Stimulated activated CD4-positive, alpha-beta T cell treated with anti-CD3 and anti-CD28 coated beads, Interleukin-12 subunit alpha, Interleukin-12 subunit beta, amount 100 ng/mL, for 24 hours (primary cell): ENCODE results near the gene RNF25.

Experiments
- DNase-seq, 2 experiments: peaks; one replicate each; pipeline ENCODE4 v3.0.0-alpha.2; 2020; ENCODE audit warnings: low read depth in 2 of 2

The RNF25 gene

DNA sequence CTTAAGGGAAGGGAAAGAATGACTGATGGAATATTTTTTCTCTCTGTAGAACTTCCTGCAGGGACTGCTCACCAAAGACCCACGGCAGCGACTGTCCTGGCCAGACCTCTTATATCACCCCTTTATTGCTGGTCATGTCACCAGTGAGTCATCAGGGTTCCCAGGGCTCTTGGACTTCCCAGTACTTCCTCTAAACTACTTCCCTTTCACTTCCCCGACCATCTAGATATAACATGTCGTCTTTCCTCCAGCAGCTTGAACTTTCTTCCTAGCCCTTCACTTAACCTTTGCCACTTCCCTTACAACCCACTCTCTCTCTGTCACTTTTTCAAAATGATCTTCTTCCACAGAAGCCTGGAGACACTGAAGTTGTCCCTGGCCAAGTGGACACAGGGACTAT, 7.3 kb upstream of the RNF25 start:
- DNase-seq, result no peak

DNA sequence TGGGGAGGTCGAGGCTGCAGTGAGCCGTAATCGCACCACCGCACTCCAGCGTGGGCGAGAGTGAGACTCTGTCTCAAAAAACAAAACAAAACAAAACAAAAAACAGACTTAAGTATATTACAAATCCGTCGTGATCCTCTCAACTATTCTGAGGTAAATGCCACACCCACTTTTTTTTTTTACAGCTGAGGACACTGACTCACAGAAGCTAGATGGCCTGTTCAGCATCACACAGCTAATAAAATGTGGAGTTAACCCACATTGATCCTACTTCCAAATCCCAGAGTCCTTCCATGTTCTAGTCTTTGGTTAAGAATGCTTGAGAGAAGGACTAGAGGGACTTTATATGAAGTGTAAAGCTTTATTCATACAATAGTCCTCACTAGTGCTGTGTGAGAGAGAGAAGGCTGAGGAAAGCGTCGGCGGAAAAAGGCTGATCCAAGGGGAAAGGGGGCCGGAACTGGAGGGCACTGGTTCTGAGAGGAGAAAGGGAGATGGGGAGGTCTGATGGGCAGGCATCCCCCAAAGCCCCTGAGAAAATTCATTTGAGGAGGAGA, 627 bp downstream of the RNF25 start:
- no peak for DNase-seq

DNA sequence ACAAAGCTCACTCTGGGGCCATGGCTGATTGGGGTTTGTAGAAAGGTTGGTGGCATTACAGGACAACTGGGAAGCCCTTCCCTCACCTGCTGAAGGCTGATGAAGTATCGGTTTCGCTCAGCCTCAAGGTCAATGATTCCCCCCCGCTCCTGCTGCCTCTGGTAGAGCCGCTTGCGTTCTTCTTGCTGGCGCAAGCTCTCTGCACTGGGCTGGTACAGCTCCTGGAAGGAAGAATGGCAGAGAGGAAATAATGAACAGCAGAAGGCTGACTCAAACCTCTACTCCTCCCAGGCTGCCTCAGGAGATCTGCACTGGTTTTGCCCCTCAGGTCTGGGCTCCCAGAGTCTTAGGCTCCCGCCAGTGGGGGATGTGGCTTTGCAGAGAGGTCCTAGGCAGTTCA, 7.1 kb downstream of the RNF25 start:
- DNase-seq, result no peak

DNA sequence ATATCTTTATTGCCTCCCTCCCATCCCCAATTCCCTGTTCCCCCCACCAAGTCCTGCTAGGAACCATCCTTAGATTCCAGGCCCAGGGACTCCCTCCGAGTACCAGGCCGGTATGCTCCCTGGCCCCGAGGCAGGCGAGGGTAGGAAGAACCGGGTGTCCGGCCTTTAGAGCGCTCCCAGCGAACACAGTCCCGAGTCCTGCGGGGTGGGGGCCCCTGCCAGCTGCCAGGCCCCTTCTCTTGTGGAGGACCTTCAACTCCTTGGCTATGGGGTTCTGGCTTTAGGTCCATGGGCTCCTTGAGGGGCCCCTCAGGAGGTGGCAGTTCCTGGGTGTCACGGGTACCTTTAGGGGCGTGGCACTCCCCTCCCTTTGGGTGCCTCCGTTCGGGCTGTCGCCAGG, 7.9 kb downstream of the RNF25 start:
- no peak for DNase-seq

DNA sequence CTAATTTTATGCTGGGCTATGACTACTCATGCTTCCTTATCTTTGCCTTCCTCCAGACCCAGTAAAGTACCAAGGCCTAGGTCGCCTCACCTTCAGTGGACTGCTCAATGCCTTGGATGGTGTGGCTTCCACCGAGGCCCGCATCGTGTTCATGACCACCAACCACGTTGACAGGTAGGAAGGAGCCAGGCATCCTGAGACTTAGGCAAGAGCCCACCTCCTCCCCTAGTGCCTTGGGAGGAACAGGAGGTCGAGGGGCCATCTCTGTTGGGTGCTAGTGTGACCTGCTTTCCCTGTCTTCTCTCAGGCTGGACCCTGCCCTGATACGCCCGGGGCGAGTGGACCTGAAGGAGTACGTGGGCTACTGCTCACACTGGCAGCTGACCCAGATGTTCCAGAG, 9.0 kb downstream of the RNF25 start:
- no peak for DNase-seq

DNA sequence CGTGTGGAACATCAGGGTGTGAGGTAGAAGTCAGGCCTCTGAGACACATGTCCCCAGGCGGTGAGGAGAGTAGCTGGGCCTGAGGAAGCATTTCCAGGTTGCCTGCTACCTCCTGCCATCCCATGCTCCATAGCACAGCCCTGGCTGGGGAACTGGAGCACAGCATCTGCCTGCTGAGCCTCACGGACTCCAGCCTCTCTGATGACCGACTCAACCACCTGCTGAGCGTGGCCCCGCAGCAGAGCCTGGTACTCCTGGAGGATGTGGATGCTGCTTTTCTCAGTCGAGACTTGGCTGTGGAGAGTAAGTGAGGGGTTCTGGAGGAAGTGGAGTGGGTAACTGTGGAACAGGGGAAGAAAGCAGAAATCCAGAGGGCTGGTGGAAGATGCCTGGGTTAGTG, 9.4 kb downstream of the RNF25 start:
- DNase-seq, result no peak

DNA sequence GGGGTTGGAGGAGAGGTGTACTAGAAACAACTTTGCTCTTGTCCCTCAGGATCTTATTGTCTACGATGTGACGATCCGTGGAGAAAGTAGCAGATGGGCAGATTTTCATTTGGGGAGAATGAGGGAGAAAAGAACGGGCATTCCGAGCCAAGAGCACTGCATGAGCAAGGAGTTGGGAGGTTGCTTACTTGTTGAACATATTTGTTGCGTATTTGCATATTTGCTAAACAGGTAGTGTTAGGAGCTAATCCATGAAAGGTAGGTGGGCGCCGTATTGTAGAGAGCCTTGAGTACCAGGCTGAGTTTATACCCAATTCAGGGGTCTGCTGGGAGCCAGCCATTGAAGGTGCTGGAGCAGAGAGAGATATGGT, 11.8 kb downstream of the RNF25 start:
- no peak for DNase-seq

DNA sequence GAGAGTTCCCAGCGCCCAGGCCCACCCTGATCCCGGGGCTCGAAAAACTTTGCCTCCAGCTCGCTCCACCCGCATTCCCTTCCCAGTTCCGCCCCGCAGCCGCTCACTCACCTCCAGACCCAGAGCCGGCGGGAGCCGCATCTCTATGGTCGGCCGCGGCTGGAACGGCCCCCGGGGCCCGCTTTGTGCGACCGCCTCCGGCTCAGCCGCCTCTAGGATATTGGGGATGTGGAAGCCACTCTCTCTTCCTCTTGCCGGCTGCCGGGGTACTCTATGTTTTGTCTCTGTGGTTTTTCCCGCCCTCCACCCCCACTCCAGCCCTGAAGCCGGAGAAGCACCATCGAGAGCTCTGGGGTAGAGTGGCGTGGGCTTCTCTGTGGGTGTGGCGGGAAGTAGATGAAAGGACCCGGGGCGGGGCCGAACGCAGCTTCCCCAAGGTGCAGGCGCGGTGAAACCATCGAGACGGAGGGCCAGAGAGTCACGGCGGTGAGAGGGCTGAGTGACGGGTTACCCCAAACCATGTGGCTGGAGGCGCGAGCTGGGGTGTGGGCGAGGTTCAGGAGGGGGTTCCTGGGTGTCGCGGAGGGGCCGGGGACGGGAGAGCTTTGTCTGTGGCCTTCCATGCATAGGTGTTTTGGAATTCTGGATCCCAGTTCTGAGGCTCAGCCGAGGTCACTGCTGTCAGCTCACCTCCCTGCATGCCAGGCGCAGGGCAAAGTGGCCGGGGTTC, 12.4 kb downstream of the RNF25 start, which contains the start of the genes BCS1L and ZNF142:
Gene BCS1L, plus strand, starts transcription at position 426 of the 730 bp plus-strand sequence. CDS start 1,305 bp downstream, outside the sequence.
Gene ZNF142, minus strand, starts transcription at position 366 of the 730 bp plus-strand sequence. CDS start 3,194 bp downstream, outside the sequence.
- peak; percentile 92 to 96 for DNase-seq

DNA sequence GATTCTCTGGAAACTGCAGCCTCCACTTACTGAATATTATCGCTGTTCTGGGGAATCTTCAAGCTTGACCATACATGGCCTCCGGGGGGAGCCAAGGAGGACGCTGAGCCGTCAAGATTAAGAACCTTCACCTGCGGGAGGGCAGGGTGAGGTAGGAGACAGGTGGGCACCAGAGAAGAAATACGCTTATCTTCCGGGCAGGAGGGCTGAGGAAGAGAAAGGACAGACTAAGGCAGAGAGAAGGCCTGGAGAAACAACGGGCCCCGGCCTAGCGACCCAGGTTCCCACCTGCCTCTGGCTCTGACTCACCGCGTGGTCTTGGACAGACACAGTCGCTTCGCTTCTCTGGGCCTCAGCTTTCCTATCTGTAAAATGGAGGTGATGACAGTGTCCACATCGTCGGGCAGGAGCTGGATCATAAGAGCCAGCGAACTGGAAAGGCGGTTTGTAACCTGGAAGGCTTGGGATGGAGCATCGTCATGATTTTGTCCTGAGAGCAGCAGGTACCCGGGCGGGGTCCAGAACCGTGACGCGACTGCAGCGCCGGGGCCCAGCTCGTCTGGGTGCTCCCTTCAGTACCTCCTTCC, 13.0 kb downstream of the RNF25 start:
- peak; percentile 19 to 38 for DNase-seq

DNA sequence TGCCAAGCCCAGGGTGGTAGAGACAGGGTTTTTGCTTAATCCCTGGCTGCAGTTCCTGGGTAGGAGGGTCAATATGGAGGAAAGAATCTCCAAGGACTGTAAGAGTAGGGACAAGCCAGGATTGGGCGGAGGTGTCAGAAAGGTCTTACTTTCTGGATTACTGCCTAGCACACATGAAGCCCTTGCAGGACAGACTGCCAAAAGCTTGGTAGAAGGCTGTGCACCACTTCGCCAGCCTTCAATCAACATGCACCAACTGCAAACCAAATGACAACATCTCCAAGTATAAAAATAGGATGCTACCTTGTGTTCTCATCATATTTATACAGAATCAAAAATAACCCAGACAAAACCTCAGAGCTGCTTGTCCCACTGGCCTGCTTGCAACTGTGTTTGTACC, 16.1 kb downstream of the RNF25 start:
- no peak for DNase-seq

DNA sequence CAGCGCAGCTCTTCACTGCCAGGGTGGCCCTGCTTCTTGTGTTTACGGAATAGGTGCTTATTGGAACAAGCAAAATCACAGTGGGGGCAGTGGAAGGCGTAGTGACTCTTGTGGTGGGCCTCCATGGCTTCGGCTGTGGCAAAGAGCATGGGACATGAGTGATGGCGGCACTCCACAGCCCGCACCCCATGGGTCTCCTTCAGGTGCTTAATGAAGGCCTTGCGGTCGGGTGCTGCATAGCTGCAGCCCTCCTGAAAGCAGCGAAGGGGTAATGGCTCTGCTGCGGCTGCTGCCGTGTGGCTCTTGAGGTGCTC, 23.1 kb downstream of the RNF25 start:
- no peak for DNase-seq

DNA sequence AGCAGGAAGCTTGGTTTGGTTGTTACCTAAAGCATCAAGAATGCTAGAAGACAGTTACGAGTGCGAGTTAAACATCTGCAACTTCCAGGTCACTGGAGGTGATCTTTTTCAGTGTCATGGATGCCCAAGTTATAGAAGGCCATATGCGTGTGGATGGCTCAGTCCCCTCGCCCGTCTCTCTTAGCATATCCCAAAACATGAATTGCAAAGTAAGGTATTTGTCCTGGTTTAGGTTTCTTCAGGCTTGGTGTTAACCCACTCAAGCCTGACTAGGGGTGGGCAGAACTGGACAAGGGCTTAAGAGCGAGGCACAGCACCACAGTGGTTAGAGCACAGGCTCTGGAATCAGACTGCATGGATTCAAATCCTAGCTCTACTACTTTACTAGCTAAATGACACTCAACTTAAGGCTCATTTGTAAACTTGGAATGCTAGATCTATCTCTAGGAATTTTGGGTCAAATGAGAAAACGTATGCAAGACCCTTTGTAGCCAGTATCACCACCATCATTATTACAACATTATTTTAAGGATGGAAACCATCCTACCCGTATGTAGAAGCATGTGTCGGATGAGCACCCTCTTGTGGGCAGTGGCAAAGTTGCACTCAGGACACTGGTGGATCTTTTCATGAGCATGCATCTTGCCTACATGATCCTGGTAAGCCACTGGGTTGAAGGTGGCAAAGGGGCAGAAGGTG, 23.6 kb downstream of the RNF25 start:
- DNase-seq, result peak in 1 of 2 experiments; percentile 48

DNA sequence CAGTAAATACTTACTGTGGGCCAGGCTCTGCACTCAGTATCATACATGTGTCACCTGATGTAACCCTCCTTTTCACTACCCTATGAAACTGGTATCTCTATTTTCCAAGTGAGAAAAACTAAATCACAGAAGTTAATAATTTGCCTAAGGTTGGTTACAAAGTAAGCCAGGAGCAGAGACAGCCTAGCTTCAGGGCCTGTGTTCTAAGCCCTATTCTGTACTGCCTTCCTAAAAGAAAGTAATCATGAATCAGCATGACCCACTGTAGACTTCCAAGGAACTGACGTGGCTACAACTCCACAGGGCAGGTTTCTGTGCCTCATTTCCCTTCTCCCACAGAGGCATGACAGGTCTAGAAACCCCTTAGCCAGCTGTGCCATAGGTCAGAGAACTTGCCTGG, 26.7 kb downstream of the RNF25 start:
- no peak for DNase-seq

DNA sequence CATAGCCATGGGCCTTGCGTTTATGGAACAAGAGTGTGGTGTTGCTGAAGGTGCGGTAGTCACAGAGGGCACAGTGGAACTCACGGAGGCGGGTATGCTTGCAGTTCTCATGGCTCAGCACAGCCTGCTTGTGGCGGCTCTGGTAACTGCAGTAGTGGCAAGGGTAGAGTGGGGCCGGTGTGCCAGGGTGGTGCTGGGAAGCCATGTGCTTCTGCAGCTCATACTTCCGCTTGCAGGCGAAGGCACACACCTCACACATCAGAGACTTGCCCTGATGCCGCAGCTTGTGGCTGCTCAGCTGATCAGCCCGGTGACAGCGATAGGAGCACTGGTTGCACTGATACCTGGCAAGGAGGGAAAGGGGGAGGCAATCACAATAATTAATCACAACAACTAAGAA, 27.1 kb downstream of the RNF25 start:
- no peak for DNase-seq

DNA sequence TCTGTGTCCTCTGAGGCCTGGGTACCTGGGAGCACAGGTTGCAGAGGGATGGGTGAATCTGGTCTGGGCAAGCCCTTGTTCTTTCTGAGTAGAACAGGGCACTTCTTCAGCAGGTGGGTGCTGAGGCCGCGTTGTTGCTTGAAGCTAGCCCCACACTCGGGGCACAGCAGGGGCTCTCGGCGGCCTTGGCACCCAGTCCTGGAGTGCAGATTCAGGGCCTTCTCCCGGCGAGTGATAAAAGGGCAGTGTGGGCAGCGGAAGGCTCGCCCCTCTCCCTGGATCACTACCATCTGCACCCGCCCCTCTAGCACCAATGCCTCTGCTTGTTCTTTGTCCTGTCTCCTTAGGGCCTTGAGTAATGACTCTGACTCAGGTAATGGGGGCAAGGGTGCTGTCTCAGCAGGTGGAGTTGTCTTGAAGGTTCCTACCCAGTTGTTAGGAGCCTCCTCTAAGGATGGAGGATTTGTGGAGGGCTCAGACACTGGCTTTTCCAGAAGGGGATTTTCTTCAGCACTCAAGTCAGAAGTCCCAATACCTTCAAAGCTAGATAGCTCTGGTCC, 28.0 kb downstream of the RNF25 start:
- DNase-seq, result no peak

DNA sequence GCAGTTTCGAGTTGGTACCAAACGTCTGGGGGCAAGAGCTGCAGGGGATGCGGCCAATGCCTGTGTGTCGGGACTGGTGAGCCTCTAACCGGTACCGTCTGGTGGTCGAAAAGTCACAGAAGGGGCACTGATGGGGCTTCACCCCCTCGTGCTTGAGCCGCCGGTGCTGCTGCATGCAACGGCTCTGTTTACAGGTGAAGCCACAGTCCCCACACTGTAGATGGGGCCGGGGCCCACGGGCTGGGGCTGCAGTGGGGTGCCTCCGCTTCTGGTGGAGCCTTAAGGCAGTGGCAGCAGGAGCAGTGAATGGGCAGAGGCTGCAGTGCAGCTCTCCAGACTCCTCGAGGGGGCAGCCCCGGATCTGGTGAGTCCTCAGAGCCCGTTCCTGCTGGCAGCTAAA, 29.0 kb downstream of the RNF25 start:
- no peak for DNase-seq

DNA sequence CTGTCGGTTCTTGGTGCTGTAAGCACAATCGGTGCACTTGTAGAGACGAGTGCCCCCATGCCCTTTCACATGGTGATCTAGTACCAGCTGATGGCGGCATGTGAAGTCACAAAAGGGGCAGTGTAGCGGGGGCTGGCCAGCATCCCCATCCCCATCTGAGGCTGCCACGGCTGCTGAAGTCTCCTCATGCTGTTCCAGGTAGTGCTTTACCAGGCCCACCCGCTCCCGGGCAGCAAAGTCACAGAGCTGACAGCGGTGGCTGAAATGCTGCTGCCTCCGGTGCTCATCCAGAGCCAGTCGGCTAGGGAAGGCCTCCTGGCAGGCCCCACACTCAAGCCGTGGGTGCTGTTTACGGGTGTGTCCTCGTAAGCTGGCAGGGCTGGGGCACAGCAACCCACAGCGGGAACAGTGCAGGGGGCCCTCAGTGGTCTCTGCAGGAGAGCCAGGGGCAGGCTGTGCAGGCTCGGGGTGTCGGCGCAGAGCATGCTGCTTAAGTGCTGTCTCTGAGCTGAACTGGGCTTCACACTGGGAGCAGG, 29.6 kb downstream of the RNF25 start:
- DNase-seq, result no peak

DNA sequence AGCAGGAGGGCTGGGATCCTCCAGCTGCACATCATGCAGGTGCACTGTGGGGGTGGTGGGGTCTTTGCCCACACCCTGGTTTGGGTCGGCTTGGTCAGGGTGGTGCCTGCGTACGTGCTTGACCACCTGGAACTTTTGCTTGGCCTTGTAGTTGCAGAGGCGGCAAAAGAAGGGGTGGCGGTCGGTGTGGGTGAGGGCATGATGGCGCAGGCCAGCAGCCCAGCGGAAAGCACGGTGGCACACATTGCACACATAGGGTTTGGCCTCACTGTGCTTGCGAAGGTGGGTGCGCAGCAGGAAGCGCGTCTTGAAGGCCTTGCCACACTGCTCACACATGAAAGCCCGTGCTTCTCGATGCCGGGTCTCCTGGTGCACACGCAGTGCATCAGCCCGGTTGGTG, 33.4 kb downstream of the RNF25 start:
- no peak for DNase-seq

DNA sequence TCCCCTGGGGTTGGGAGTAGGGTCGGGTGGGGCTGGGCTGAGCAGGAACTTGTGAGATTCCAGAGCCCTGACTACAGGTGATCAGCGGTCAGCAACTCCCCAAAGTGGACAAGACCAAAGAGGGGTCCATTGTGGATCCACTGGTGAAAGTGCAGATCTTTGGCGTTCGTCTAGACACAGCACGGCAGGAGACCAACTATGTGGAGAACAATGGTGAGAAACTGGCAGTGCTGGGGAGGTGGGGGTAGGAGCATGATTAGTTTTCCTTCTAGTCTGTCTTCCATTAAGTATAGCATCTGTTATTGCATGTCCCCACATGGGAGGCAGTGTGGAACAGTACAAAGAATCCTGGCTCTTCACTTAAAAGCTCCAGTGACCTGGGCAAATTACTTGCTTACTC, 36.1 kb downstream of the RNF25 start:
- DNase-seq, result no peak

DNA sequence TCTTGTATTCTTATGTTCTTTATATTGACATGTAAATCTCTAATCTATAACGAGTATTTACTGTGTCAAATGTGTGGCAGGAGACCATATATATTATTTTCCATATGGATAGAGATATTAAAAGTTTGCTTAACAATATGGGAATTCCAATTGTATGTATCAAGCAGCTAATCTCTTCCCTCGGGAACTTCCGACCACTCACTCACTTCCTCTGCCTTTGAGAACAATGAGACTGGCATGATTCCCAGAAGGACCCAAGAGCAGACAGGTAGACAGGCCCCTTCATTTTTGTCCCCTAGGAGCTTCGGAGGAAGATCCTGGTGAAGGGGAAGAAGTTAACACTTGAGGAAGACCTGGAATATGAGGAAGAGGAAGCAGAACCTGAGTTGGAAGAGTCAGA, 40.0 kb downstream of the RNF25 start:
- DNase-seq, result no peak

DNA sequence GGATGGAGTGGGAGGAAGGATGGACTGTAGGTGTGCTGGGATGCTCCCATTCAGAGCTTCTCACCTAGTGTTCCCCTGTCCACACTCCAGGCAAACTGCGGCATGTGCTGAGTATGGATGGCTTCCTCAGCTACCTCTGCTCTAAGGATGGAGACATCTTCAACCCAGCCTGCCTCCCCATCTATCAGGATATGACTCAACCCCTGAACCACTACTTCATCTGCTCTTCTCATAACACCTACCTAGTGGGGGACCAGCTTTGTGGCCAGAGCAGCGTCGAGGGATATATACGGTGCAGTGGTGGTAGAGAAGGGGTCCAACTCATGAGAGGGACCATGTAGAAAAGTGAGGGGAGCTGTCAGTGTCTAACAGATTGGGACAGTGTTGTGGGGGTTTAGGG, 43.9 kb downstream of the RNF25 start:
- no peak for DNase-seq

DNA sequence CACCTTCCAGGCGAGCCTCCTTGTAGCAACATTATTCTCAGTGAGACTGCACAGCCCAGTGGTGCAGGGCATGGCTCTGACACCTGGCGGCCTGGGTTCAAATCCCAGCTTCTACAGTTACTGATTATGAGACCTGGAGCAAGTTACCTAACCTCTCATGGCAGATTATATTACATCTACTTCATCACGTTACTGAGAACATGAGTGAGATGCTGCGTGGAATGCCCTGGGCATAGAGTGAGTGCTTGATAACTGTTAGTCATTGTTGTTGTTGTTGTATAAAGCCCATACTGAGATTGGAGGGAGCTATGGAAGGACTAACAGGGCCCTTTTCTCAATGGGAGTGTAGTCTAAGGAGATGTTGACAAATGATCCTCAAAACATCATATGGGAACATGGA, 45.4 kb downstream of the RNF25 start:
- no peak for DNase-seq
